ENCODE results near the gene LRP11. TPM values are rescaled to one million over a fixed set of nuclear protein-coding genes. Genes with fewer than 3 reads are reported as not detected.

Gene LRP11
- total RNA-seq, 1 experiment from 2014 or later, result 31.1 TPM

DNA sequence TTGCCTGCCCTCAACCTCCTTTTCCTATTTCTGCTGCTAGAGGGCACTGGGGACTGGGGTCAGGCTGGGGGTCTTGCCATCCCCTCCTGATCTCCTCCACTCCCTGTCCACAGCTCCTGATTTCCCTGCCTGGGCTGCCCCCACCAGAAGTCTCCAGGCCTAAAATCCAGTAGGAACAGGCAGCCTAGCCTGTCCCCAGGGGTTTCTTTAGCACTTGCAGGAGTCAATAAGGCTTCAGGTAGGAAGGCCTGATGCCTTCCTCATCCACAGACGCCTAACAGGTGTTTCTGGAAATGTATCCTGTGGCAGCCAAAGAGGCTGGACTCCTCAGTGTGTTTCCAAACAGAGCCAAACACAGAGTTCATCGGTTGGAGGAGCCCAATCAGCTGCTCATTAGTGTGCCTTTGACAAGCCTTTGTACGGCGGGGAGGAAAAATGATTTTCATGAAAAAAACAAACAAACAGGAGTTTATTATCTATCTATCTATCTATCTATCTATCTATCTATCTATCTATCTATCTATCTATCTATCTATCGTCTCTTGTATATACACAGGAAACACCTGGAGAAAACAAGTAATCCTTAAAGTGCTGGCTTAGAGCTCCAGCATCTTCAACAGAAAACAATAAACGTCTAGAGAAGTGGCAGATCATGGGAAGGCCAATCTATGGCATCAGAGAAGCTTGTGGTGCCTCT lies 37.4 kb upstream of the LRP11 start:
- H3K4me1 Mint-ChIP-seq (ENCODE audit: low read depth, unreplicated experiment), result peaks cover 24% of the 10 kb centered on the region
- H3K36me3 Mint-ChIP-seq (ENCODE audit: insufficient read depth, unreplicated experiment), result no peaks in the 10 kb centered on the region
- no peak for DNase-seq
- TF ChIP-seq CTCF (IDR thresholded peaks at IDR 0.05; ENCODE audit: unreplicated experiment), result no peak
- intact Hi-C loops (cut with micrococcal nuclease; ENCODE audit: unreplicated experiment), result no loop called here
- H3K27ac Mint-ChIP-seq (ENCODE audit: unreplicated experiment), result no peak overlapping the region
- peaks cover 8% of the 10 kb centered on the region for H3K27me3 Mint-ChIP-seq (ENCODE audit: unreplicated experiment)
- H3K4me3 Mint-ChIP-seq (ENCODE audit: low read depth, unreplicated experiment), result no peak overlapping the region
- no peaks in the 10 kb centered on the region for H3K9me3 Mint-ChIP-seq (ENCODE audit: low read depth, unreplicated experiment)
- no TSS peak for BruUV-seq (replicated peaks)
- CTCF ChIA-PET, result no interaction called here

DNA sequence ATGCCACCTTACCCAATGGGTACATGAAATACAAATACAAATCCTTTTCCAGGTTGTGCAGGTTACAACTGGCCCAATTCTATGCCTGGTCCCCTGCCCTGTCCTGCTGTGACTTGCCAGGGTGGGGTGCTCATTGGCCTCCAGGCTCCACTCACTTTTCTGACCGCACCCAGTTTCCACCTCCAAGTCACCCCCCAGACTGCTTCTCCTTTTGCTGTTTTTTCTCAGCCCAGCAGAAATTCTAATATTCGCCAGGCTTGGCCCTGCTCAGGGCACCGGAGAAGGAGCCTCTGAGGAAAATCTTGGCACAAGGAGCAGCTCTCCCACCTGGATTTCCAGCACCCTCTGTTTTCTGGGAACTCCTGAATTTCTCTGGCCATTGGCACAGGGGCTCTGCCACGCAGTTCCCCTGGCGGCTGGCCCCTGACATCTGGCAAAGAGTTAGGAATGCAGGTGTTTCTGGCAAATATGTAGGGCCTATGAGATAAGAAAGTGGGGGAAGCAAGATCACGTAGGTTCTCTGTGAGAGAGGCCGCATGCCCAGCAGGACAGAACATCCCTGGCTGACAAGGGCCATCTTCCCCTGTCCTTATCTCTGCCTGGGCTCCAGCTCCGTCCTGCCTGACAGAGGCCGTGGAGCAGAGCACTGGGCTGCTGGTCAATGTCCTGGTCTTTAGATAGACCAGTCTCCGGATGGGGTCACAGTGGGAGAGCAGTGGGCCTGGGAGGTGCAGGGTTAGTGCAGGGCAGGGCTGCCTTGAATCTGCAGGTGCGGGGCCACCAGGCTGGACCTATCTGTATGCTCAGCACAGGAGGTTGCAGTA lies 36.7 kb upstream of the LRP11 start:
- Mint-ChIP-seq H3K9me3 (ENCODE audit: low read depth, unreplicated experiment) (no peaks in the 10 kb centered on the region), H3K4me3 (ENCODE audit: low read depth, unreplicated experiment) (no peak overlapping the region), H3K27me3 (ENCODE audit: unreplicated experiment) (peaks cover 8% of the 10 kb centered on the region), H3K4me1 (ENCODE audit: low read depth, unreplicated experiment) (peaks cover 32% of the 10 kb centered on the region), H3K36me3 (ENCODE audit: insufficient read depth, unreplicated experiment) (no peaks in the 10 kb centered on the region), H3K27ac (ENCODE audit: unreplicated experiment) (no peak overlapping the region)
- CTCF ChIA-PET, result no interaction called here
- no peak for TF ChIP-seq CTCF (IDR thresholded peaks at IDR 0.05; ENCODE audit: unreplicated experiment)
- DNase-seq, result no peak
- intact Hi-C loops (cut with micrococcal nuclease; ENCODE audit: unreplicated experiment), result no loop called here
- no TSS peak for BruUV-seq (replicated peaks)

GRCh38 chr6:149899926-149900619 lies 35.9 kb upstream of the LRP11 start:
- H3K4me1 Mint-ChIP-seq (ENCODE audit: low read depth, unreplicated experiment), result peaks cover 40% of the 10 kb centered on the region

More at GRCh38 chr6:149899926-149900619, 35.9 kb upstream of the LRP11 start:
- Mint-ChIP-seq H3K36me3 (ENCODE audit: insufficient read depth, unreplicated experiment) (no peaks in the 10 kb centered on the region), H3K27ac (ENCODE audit: unreplicated experiment) (no peak overlapping the region), H3K27me3 (ENCODE audit: unreplicated experiment) (peaks cover 8% of the 10 kb centered on the region), H3K9me3 (ENCODE audit: low read depth, unreplicated experiment) (no peaks in the 10 kb centered on the region), H3K4me3 (ENCODE audit: low read depth, unreplicated experiment) (no peak overlapping the region)
- TF ChIP-seq CTCF (IDR thresholded peaks at IDR 0.05; ENCODE audit: unreplicated experiment), result no peak
- no peak for DNase-seq
- CTCF ChIA-PET, result interaction anchor here (0.6 kb wide), 1 partner anchor 807 kb away, joined by 3 read pairs; no protein-coding TSS in a partner anchor
- no TSS peak for BruUV-seq (replicated peaks)
- intact Hi-C loops (cut with micrococcal nuclease; ENCODE audit: unreplicated experiment), result loop anchor here (5.0 kb wide), 1 partner anchor 43 kb away; no protein-coding TSS in a partner anchor
